H9 (cell line): Measurements from ENCODE around the gene JTB. TPM values are rescaled to one million over a fixed set of nuclear protein-coding genes. Genes with fewer than 3 reads are reported as not detected.

Source experiments
- DNase-seq: peaks from one replicate; pipeline ENCODE4 v3.0.0-alpha.2; 2017
- H2AFZ ChIP-seq: one replicate; pipeline ENCODE4 v1.6.1; 2013; ENCODE audit warnings: mild to moderate bottlenecking, low read length, control low read depth, moderate library complexity
- H2AK5ac ChIP-seq: 2 replicates; pipeline ENCODE4 v1.6.1; 2013; ENCODE audit warnings: low read length, control low read depth, mixed read lengths; ENCODE audit not compliant: insufficient read length
- H2BK120ac ChIP-seq: one replicate; pipeline ENCODE4 v1.6.1; 2013; ENCODE audit warnings: low read depth, mild to moderate bottlenecking, low read length, control low read depth, inconsistent platforms; ENCODE audit not compliant: poor library complexity, severe bottlenecking
- H2BK12ac ChIP-seq: 2 replicates; pipeline ENCODE4 v1.6.1; 2013; ENCODE audit warnings: low read length, control low read depth, mixed read lengths, low read depth; ENCODE audit not compliant: insufficient read length
- H2BK15ac ChIP-seq: 2 replicates; pipeline ENCODE4 v1.6.1; 2013; ENCODE audit warnings: low read depth, low read length, control low read depth
- H2BK20ac ChIP-seq: one replicate; pipeline ENCODE4 v1.6.1; 2013; ENCODE audit warnings: low read depth, mild to moderate bottlenecking, low read length, control low read depth, inconsistent platforms; ENCODE audit not compliant: poor library complexity, severe bottlenecking
- H2BK5ac ChIP-seq: 2 replicates; pipeline ENCODE4 v1.6.1; 2013; ENCODE audit warnings: low read length, control low read depth, mixed read lengths; ENCODE audit not compliant: insufficient read length
- H3K14ac ChIP-seq: 2 replicates; pipeline ENCODE4 v1.6.1; 2013; ENCODE audit warnings: low read length, control low read depth; ENCODE audit not compliant: insufficient read depth
- H3K18ac ChIP-seq: 2 replicates; pipeline ENCODE4 v1.6.1; 2013; ENCODE audit warnings: low read depth, mild to moderate bottlenecking, mixed read lengths, low read length, control low read depth; ENCODE audit not compliant: insufficient read length
- H3K23ac ChIP-seq: 2 replicates; pipeline ENCODE4 v1.6.1; 2013; ENCODE audit warnings: low read length, control low read depth, mixed read lengths, low read depth; ENCODE audit not compliant: insufficient read length
- H3K23me2 ChIP-seq: 2 replicates; pipeline ENCODE4 v1.6.1; 2013; ENCODE audit warnings: low read depth, mild to moderate bottlenecking, mixed read lengths, low read length, control low read depth; ENCODE audit not compliant: insufficient read length, poor library complexity, severe bottlenecking
- H3K27ac ChIP-seq: 2 replicates; pipeline ENCODE4 v1.5.1; 2013; ENCODE audit warnings: low read length, control low read depth, mixed read lengths, low read depth; ENCODE audit not compliant: insufficient read length
- H3K27me3 ChIP-seq: 2 replicates; pipeline ENCODE4 v1.6.1; 2013; ENCODE audit warnings: low read length, control low read depth, inconsistent platforms; ENCODE audit not compliant: insufficient read depth
- H3K4ac ChIP-seq: 2 replicates; pipeline ENCODE4 v1.6.1; 2013; ENCODE audit warnings: low read depth, mild to moderate bottlenecking, control low read depth, inconsistent platforms, low read length, moderate library complexity
- H3K4me1 ChIP-seq: 2 replicates; pipeline ENCODE4 v1.6.1; 2013; ENCODE audit warnings: low read length, control low read depth, inconsistent platforms; ENCODE audit not compliant: insufficient read depth
- H3K4me2 ChIP-seq: 2 replicates; pipeline ENCODE4 v1.6.1; 2013; ENCODE audit warnings: low read length, control low read depth, mixed read lengths; ENCODE audit not compliant: insufficient read length, insufficient read depth
- H3K56ac ChIP-seq: 2 replicates; pipeline ENCODE4 v1.6.1; 2013; ENCODE audit warnings: low read depth, mild to moderate bottlenecking, mixed read lengths, low read length, control low read depth; ENCODE audit not compliant: insufficient read length
- H3K79me1 ChIP-seq: 2 replicates; pipeline ENCODE4 v1.6.1; 2013; ENCODE audit warnings: low read depth, mild to moderate bottlenecking, moderate library complexity, low read length, control low read depth, inconsistent platforms; ENCODE audit not compliant: insufficient read depth, poor library complexity, severe bottlenecking
- H3K79me2 ChIP-seq: 2 replicates; pipeline ENCODE4 v1.6.1; 2013; ENCODE audit warnings: low read length, control low read depth, inconsistent platforms; ENCODE audit not compliant: insufficient read depth
- H3K9ac ChIP-seq: 2 replicates; pipeline ENCODE4 v1.6.1; 2013; ENCODE audit warnings: low read length, control low read depth, mixed read lengths; ENCODE audit not compliant: insufficient read length; ENCODE audit errors: extremely low read depth
- H3K9me3 ChIP-seq: one replicate; pipeline ENCODE4 v1.6.1; 2013; ENCODE audit warnings: low read depth, low read length, inconsistent platforms; ENCODE audit not compliant: control insufficient read depth
- H3T11ph ChIP-seq: one replicate; pipeline ENCODE4 v1.6.1; 2013; ENCODE audit warnings: mild to moderate bottlenecking, low read length, control low read depth, inconsistent platforms
- H4K20me1 ChIP-seq: one replicate; pipeline ENCODE4 v1.6.1; 2013; ENCODE audit not compliant: control insufficient read depth, insufficient read length, insufficient read depth
- H4K5ac ChIP-seq: 2 replicates; pipeline ENCODE4 v1.6.1; 2013; ENCODE audit warnings: low read depth, mild to moderate bottlenecking, mixed read lengths, low read length, control low read depth; ENCODE audit not compliant: insufficient read length
- H4K8ac ChIP-seq: replicated peaks from 2 replicates; pipeline ENCODE4 v1.6.1; 2013; ENCODE audit warnings: low read length, control low read depth, mixed read lengths, low read depth; ENCODE audit not compliant: insufficient read length
- H4K91ac ChIP-seq: 2 replicates; pipeline ENCODE4 v1.6.1; 2013; ENCODE audit warnings: low read depth, mild to moderate bottlenecking, moderate library complexity, mixed read lengths, low read length, control low read depth; ENCODE audit not compliant: insufficient read length
- H3K27ac Mint-ChIP-seq, 3 experiments: 2 replicates in 2 of 3; 3 replicates in 1 of 3; pipeline ENCODE4 v1.8.0; 2020 to 2021; ENCODE audit warnings: mixed read lengths in 3 of 3, mild to moderate bottlenecking in 1 of 3, moderate library complexity in 1 of 3
- H3K27me3 Mint-ChIP-seq: 2 replicates; pipeline ENCODE4 v1.8.0; 2021; ENCODE audit warnings: low read depth, mild to moderate bottlenecking, moderate library complexity, mixed read lengths
- H3K36me3 Mint-ChIP-seq, 3 experiments: 2 replicates in 2 of 3; 3 replicates in 1 of 3; pipeline ENCODE4 v1.8.0; 2020 to 2021; ENCODE audit warnings: low read depth in 3 of 3, mixed read lengths in 3 of 3; ENCODE audit not compliant: insufficient read depth in 1 of 3
- H3K4me1 Mint-ChIP-seq, 2 experiments: 2 replicates each; pipeline ENCODE4 v1.8.0; 2020; ENCODE audit warnings: mixed read lengths in 2 of 2
- H3K4me3 Mint-ChIP-seq, 2 experiments: 2 replicates in 1 of 2; 3 replicates in 1 of 2; pipeline ENCODE4 v1.8.0; 2020 to 2021; ENCODE audit warnings: mild to moderate bottlenecking in 2 of 2, mixed read lengths in 2 of 2, moderate library complexity in 1 of 2
- H3K9me3 Mint-ChIP-seq, 2 experiments: 2 replicates in 1 of 2; 3 replicates in 1 of 2; pipeline ENCODE4 v1.8.0; 2020; ENCODE audit warnings: mild to moderate bottlenecking in 2 of 2, mixed read lengths in 2 of 2, moderate library complexity in 1 of 2
- CTCF ChIP-seq: fragments of 200-600 bp; sonication (generic); conservative IDR thresholded peaks from 3 replicates; pipeline ENCODE4 v1.8.0; 2021; ENCODE audit warnings: antibody characterized with exemption, mild to moderate bottlenecking
- WGBS: extraction: QIAGEN DNeasy Blood & Tissue Kit; methylation state at CpG from one replicate; pipeline ENCODE4 v1.1.7; 2013; ENCODE audit warnings: missing lambda C conversion rate, low lambda C conversion rate, mixed read lengths; ENCODE audit not compliant: insufficient read length; ENCODE audit errors: extremely low coverage; 5-methylcytosine and 5-hydroxymethylcytosine counted together
- total RNA-seq: library from RNA; stranded (reverse); gene quantifications from 2 replicates; pipeline ENCODE4 v1.2.1, GENCODE V29; 2021

JTB gene
- total RNA-seq, 1 experiment from 2014 or later = 85.4 TPM

- no peak overlapping the region for H3K9ac ChIP-seq
- Mint-ChIP-seq H3K27ac (0 out of 7 replicates have a peak overlapping the region, but pooled peaks of 1 of the 3 experiments have one; percentile 2), H3K4me1 (peaks cover 6 to 7% of the 10 kb centered on the region in 2 experiments; a peak in 3 of 4 replicates), H3K36me3 (peaks cover 23 to 68% (median 38%) of the 10 kb centered on the region in 3 experiments; a peak in 6 of 7 replicates), H3K4me3 (no peak overlapping the region), H3K9me3 (no peaks in the 10 kb centered on the region), H3K27me3 (no peaks in the 10 kb centered on the region)
- no peaks in the 10 kb centered on the region for H3K4me1 ChIP-seq
- H3K14ac ChIP-seq = no peak overlapping the region
- no peak overlapping the region for H4K91ac ChIP-seq
- no peak overlapping the region for H3K56ac ChIP-seq
- H3K4ac ChIP-seq = no peak overlapping the region
- H3K18ac ChIP-seq = no peak overlapping the region
- no peak overlapping the region for H2BK12ac ChIP-seq
- DNase-seq = no peak
- H3T11ph ChIP-seq = no peak overlapping the region
- WGBS = no CpG with 5 or more reads among the region's 11 CpGs
- peaks cover 6% of the 10 kb centered on the region for H3K79me1 ChIP-seq
- no peak overlapping the region for H2BK5ac ChIP-seq
- no peak overlapping the region for H3K23ac ChIP-seq
- no peaks in the 10 kb centered on the region for H3K23me2 ChIP-seq
- H4K20me1 ChIP-seq = peaks cover 2% of the 10 kb centered on the region
- no peak overlapping the region for H4K5ac ChIP-seq
- no peak overlapping the region for H2AFZ ChIP-seq
- no peaks in the 10 kb centered on the region for H3K27me3 ChIP-seq
- no peak overlapping the region for H2AK5ac ChIP-seq
- no peak overlapping the region for H2BK20ac ChIP-seq
- peaks cover 12% of the 10 kb centered on the region for H3K79me2 ChIP-seq
- H2BK120ac ChIP-seq = no peak overlapping the region
- no peak overlapping the region for H4K8ac ChIP-seq
- no peaks in the 10 kb centered on the region for H3K9me3 ChIP-seq
- H3K27ac ChIP-seq = no peak overlapping the region
- H3K4me2 ChIP-seq = no peak overlapping the region
- no peak overlapping the region for H2BK15ac ChIP-seq
- TF ChIP-seq CTCF = no peak
These were observed 26.3 kb downstream of the JTB start for GRCh38 chr1:153951183-153951582.
